ENCODE data around the gene AKR7A2.

AKR7A2 gene

DNA sequence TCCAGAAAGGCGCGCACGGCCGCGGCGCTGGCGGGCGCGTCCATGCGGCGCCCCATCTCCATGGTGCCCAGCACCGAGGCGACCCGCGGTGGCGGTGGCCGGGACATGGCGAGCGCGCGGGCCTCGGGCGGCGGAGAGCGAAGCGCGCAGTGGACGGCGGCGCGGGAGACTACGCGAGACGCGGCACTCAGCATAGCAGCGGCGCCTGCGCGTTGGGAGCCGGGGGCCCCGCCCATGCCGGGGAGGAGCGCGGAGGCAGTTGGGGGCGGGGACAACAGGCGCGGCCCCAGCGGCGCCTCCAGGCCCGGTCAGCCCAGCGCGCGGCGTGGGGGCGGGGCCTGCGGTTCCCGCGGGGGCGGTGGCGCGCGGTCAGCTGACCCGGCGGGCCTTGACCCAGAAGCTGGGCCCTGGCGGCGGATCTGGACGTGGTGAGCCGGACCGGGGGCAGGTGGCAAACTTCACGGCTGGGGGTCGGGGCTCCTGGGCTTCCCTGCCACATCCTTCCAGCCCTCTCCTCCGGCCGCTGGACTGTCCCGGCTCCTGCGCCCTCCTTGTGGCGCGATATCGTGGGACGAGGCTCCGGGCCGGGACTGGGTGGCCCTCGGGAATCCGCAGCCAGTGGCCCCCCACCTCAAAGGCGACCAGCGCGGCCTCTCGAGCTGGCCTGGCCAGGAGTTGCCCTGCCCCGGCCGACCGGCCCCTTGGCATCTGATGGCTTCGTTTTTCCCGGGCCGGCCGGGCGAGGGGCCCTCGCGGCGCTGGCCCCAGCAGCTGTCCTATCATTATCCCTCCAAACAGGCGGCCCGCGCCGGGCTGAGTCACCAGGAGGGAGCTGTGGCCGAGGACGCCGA is at the start of gene AKR7A2, which contains the start of gene SLC66A1:
TSS of gene AKR7A2 (minus strand) at position 214 of the 851 bp plus-strand sequence. CDS start at position 194, 20 bp downstream.
TSS of gene SLC66A1 (plus strand) at position 396 of the 851 bp plus-strand sequence. CDS start 5,352 bp downstream, outside the sequence.
- peak; percentile 92 for DNase-seq

DNA sequence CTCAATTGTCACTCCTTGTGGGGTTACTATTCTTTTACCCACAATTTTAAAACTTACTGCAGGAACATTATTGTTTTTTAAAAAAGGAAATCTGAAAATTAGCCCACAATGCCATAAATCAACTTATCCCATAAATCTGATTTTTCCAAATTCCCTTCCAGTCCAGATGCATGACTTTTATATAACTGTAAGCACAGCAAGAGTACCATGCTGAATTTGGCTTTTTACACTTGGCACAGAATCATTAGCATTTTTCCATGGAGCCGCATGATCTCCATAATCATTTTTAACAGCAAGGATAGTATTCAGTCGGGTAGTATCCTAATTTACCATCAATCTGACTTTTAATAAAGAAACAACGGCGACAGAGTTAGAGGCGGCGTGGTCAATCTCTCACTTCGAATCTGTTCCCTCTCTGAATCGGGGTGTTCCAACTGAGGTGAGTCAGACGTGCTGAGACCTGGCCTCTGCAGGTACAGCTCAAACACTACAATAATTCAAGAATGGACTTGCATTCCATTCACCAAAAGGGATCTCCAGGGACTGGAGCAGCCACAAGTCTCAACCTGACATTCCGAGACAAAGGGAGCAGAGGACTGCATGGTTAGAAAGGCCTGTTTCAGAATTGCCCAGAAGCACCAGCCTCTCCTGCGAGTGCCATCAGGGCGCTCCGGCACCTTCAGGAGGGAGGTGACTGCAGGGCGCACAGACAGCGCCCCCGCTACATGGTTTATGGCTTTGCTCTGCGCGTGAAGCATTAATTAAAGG is 49.1 kb upstream of the AKR7A2 start:
- no peak for DNase-seq

DNA sequence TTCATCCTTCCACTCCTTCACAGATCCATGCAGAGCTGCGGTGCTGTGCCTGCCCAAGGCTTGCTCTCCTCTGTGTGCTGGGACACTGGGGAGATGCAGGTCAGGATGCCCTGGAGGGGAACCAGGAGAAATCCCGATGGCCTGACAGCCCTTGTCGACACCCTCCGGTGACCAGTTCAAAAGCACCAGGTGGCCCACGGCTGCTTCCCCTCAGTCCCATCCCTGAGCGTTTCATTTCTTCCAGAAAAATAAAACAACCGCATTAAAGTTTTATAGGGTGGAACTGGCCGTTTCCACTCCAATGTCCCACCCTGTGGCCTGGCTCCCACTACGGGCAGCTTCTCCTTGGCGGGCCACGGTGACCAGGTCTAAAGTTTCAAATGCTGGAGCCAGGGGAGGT is 48.5 kb upstream of the AKR7A2 start:
- DNase-seq: no peak

GRCh38 chr1:19360016-19360415 is 48.1 kb upstream of the AKR7A2 start:
- DNase-seq: no peak

GRCh38 chr1:19359357-19359756 is 47.4 kb upstream of the AKR7A2 start:
- no peak for DNase-seq

GRCh38 chr1:19358710-19359109 is 46.8 kb upstream of the AKR7A2 start:
- DNase-seq: no peak

DNA sequence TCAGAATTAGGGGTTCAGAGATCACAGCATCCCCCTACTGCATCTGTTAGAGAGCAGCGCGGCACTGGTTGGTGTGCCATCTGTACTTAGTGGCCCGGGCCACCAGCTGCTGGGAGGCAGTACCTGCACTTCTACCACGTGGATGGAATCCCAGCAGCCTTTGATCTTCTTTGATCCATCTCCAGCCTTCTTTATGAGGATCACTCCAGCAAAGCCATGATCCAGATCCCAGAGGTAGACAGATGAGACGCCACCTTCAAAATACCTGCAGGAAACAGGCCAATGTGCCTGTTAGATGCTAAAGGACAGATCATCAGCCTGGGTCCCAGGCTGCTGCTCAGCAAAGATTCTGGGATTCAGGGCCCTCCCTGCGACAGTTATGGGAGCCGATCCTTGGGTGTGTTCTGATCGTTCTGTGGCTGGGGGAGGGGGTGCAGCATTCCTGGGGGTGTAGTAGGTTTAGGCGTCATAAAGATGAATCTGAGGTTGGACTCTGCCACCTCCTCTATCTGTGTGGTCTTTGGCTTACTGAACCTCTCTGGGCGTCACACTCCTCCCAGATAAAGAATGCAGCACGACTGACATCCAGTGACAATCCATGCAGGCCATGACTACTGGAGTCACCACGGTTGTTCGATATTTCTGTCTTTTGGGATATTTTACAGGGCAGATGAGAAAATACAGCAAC is 45.5 kb upstream of the AKR7A2 start:
- no peak for DNase-seq

DNA sequence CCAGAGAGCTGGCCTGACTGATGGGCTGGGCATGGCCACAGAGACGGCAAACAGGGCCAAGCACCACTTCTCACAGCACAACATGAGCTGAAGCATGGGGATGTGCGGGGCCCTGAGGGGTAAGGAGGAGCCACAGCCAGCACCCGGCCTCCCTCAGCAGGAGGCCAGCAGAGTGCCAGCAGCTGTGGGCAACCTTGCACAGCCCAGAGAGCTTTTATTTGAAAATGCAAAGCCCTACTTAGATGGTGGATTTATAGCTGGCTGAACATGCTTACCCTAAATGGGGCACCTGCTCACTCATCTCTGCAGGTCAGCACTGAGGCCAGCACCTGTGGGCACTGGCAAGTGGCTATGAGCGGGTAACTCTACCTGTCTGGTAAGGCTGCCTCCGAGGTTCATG is 44.3 kb upstream of the AKR7A2 start:
- no peak for DNase-seq

DNA sequence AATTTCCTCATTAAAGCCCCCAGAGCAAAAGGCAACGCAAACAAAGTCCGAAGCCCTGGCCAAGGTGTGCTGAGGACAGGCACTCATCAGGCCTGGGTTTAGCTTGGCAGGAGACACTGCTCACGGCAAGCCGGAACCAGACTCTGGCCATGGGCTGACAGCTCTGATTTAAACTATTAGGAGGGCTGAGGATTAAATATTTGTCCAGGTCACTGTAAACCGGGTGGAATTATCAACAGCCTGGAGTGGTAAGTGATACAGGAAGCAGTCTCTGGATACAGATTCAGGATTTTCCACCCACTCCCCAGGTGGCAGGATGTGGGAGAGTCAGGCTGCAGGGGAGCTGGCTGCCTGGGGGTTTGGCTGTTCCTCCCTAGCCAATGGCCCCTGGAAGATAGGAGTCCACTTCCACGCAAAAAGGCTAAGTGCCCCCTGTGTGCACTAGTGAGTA is 42.6 kb upstream of the AKR7A2 start:
- no peak for DNase-seq

- DNase-seq: no peak
These were observed 41.7 kb upstream of the AKR7A2 start for GRCh38 chr1:19353596-19353995.

DNA sequence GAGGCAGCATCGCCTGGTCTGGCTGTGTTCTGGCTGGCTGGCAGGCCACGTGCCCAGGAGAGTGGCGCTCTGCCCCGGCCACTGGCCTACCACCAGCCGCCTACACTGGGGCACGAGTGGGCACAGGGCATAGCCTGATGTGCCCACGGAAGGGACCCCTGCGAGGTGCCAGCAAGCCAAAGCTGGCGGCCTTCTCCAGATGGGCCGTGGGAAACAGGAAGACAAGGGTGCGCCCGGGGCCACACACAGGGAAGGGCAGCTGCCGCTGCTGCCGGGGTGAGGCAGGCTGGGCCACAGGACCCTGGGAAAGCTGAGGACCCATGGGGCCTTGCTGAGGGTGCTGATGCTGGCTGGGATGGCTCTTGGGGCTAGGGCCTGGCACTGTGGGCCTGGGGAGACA is 40.9 kb upstream of the AKR7A2 start:
- DNase-seq: no peak

DNA sequence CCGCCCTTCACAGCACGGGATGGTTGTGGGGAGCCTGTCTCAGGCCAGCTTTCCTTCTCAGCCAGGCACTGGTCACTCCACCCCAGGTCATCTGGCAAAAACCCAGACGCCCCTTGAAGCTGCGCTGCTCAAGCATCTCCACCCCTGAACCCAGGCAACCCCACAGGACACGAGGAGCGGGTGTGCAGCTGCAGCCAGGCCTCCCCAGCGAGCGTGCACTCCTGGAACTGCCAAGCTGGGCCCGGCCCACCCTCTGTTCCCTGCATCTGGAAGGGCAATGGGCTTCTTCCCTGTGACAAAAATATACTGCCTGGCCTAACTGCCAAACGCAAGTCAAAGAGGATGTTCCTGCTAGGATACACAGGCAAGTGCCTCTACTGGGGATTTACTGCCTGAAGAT is 39.9 kb upstream of the AKR7A2 start:
- DNase-seq: no peak

GRCh38 chr1:19350566-19350965 is 38.6 kb upstream of the AKR7A2 start:
- no peak for DNase-seq

- DNase-seq: no peak
These were observed 38.1 kb upstream of the AKR7A2 start for GRCh38 chr1:19349999-19350398.

DNA sequence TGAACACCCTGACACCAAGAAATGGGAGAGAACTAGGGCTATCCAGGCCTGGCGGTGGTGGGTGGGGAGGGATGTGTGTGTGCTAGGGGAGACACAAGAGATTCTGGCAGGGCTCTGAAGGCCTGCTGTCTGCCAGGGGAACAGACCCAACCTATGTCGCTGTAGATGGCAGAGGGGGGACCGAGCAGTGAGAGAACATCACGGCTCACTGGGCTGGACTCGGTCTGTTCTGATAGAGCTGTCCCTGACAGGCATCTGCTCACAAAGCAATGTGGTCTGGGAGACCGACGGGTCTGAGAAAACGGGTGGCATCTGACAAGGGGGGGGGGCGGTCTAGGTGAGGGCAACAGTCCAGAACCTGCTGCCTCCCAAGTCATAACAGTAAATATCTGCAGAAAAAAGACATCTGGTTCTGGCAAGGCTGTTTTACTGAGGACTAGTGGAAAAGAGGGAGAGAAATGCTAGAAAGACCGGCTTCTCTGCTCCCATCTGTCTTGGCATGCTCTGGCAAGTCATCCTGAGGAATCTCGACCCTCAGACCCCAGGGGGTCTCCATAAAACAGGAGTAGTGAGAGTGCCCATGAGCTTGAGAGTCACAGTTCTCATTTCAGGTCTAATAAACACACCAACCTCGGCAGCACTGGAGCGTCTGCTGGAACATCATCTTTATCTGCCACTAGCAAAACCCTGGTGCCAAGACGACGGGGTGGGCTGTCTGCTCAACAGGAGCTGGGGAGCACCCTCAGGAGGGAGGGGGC is 36.7 kb upstream of the AKR7A2 start:
- DNase-seq: no peak

DNA sequence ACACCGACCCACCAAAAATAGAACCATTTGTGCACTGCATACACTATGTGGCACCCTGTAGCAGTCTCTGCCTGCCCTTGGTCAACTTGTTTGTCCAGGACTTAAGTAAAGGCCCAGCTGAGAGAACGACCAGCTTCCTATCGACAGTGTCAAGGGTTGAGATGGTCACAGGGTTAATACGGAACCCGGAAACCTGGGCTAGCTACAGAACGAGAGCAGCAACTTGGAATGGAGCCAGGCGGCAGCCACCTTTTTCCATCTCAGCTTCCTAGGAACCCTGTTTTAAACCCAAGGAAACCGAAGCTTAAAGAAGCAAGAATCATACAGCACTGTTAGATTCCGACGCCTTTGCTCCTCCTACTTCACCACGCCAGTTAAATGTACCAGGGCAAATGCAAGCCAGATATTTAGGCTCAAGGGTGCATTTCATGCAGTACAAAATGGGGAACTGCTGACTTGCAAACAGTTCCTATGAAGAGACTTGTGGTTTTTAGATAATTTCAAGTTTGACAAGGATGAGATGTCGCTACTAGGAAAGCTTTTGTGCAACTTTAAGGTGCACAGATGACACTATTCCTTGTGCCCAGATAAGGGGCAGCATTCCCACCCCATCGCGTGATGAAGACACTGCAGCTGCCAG is 35.7 kb upstream of the AKR7A2 start:
- no peak for DNase-seq

DNA sequence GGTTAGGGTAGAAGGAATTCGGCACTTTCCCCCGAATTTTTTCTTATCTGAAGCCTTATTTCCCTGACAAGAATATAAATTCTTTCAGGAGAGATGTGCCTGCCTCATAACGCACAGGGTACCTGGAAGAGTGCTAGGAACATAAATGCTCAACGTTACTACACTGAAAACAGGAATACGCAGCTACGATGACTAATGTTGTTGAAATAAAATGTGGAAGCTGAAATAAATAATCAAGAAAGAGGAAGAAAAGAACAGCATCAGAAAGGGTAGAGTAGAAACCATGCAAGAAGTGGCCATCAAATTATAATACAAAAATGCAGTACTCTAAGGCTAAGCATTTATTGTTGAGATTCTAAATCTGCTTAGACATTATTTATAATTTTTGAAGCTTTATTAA is 34.1 kb upstream of the AKR7A2 start:
- no peak for DNase-seq

DNA sequence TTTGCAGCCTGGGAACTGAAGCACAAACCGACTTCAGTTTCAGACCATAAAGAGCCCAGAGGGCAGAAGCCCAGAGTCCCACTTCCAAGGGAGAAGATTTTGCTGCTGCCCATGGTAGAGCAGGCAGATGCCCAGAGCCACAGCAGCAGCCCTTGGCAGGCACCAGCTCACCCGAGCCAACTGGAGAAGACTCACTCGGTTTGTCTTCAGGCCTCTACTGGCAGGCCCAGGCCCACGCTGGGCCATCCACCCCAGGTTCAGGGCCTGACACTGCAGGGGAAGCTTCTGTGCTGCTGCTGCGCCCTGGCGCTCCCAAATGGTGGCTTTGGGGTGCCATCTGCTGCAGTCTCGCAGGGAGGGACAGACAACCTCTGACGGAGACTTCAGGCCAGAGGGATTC is 33.4 kb upstream of the AKR7A2 start:
- no peak for DNase-seq

DNA sequence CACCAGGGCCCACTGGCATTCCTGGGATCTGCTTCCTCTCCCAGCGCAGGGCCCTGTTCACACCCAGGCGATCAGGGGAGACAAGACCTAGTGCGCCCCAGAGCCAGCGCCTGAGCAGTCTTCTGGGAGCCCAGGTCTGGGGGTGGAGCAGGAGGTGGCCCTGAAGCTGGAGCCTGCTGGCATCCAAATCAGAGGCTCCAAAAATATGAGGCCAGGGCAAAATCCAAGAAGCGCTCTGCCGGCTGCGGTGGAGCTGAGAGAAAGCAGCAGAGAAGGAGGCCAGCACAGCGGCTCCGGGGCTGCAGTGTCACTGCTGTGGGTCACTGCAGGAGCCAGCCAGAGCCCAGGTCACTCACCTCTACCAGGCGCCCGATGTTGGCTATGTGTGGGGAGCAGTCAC is 32.9 kb upstream of the AKR7A2 start:
- DNase-seq: no peak

GRCh38 chr1:19344372-19344810 is 32.4 kb upstream of the AKR7A2 start:
- DNase-seq: peak; percentile 34

- DNase-seq: no peak
These were observed 31.8 kb upstream of the AKR7A2 start for GRCh38 chr1:19343617-19344350.

Measured in CD4-positive, alpha-beta T cell treated with Interleukin-21 for 1 hour (primary cell).